Gastrocnemius medialis (tissue), 4 donors: ENCODE data around the gene CMKLR1.

Experiments
- POLR2A ChIP-seq, 2 donors: fragments of 450-650 bp; IDR thresholded peaks; one replicate each; pipeline ENCODE4 v1.6.1; 2017; ENCODE audit warnings: antibody characterized with exemption in 2 of 2, mild to moderate bottlenecking in 2 of 2, moderate library complexity in 2 of 2
- TF ChIP-seq, protein P1 (sequence below), 5 experiments: fragments of 450-650 bp in 3 of 5; fragments of 200-600 bp in 2 of 5; sonication (generic) in 2 of 5; IDR thresholded peaks in 4 of 5; conservative IDR thresholded peaks in 1 of 5; 1 replicate in 4 of 5; 2 replicates in 1 of 5; pipeline ENCODE4 v1.5.1; 2016 to 2019; ENCODE audit warnings: antibody characterized with exemption in 5 of 5, mild to moderate bottlenecking in 3 of 5, moderate library complexity in 3 of 5

DNA sequence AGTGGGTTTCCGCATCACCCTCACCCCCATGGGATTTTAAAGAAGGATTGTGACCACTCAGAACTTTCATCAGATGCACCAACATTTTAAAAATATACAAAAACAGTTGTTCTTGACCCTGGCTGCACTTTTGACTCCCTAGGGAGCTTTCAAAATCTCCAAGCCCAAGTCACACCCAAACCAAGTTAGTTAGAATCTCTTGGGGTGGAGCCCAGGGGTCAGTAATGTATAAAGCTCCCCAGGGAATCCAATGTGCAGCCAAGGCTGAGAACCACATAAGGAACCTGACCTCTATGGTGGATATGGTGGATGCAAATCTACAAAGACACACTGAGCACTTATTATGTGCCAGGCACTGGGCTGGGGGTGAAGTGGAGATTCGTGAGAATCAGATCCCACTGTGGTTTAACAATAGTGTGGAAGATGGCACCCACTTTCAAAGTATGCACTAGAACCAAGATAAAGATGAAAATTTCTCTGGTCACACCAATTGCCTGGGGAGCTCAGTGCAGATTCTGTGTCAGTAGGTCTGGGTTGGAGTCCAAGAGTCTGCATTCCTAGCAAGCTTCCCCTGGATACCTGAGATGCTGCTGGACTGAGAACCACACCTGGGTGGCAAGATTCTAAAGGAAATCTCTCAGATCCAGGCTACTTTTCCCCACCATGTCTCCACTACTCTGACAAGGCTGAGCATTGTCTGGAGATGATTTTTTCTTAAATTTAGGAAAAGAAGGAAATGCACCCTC, 18.9 kb upstream of the CMKLR1 start:
- TF ChIP-seq, protein P1, sequence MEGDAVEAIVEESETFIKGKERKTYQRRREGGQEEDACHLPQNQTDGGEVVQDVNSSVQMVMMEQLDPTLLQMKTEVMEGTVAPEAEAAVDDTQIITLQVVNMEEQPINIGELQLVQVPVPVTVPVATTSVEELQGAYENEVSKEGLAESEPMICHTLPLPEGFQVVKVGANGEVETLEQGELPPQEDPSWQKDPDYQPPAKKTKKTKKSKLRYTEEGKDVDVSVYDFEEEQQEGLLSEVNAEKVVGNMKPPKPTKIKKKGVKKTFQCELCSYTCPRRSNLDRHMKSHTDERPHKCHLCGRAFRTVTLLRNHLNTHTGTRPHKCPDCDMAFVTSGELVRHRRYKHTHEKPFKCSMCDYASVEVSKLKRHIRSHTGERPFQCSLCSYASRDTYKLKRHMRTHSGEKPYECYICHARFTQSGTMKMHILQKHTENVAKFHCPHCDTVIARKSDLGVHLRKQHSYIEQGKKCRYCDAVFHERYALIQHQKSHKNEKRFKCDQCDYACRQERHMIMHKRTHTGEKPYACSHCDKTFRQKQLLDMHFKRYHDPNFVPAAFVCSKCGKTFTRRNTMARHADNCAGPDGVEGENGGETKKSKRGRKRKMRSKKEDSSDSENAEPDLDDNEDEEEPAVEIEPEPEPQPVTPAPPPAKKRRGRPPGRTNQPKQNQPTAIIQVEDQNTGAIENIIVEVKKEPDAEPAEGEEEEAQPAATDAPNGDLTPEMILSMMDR (IDR thresholded peaks at IDR 0.05 in 4 of 5, conservative IDR thresholded peaks at IDR 0.05 in 1 of 5), result no peak
- no peak for TF ChIP-seq POLR2A (IDR thresholded peaks at IDR 0.05)
